ENCODE measurements around the gene C11orf87. TPM values are rescaled to one million over a fixed set of nuclear protein-coding genes. Genes with fewer than 3 reads are reported as not detected.

The C11orf87 gene
- total and polyA plus RNA-seq, 2 donors (not counting 1 experiment from before 2014, with no cell fraction given) = not detected

DNA sequence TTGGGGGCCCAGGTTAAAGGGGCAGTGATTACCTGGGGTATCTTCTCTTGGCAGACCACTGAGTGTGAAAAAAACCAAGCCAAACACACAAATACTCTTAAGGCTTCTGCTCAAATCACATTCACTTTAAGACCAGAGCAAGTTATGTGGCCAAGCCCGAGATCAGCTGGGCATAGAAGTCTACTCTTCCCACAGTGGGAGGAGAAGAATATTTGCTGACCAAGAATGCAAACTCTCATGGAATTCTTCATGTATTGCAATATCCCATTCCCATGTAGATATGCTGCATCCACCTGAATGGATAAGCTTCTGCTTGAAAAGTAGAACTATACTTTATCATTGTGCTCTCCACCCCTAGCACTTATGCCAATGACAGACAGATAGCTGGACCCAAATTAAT, 37.1 kb upstream of the C11orf87 start:
- POLR2A ChIA-PET = no interaction called here
- Histone ChIP-seq H3K4me2 (replicated peaks; ENCODE audit: low read depth, low read length, poor library complexity, severe bottlenecking) (no peak overlapping the region), H3K79me2 (ENCODE audit: control insufficient read depth, insufficient read depth, low read length) (no peaks in the 10 kb centered on the region), H3K9ac (ENCODE audit: low read length) (no peak overlapping the region), H3K4me1 (ENCODE audit: control insufficient read depth in 2 of 2, insufficient read depth in 2 of 2, low read length in 2 of 2) (no peaks in the 10 kb centered on the region), H3K27me3 (replicated peaks in 1 of 4; ENCODE audit: control extremely low read depth in 1 of 4, control insufficient read depth in 3 of 4, insufficient read depth in 4 of 4, low read length in 3 of 4) (no peaks in the 10 kb centered on the region), H3K27ac (ENCODE audit: low read length in 2 of 2) (no peak overlapping the region), H2AFZ (ENCODE audit: insufficient read depth, low read depth, low read length, poor library complexity, severe bottlenecking) (no peak overlapping the region), H3K36me3 (replicated peaks in 1 of 2; ENCODE audit: control extremely low read depth in 1 of 2, control insufficient read depth in 1 of 2, extremely low read depth in 1 of 2, insufficient read depth in 2 of 2, low read length in 1 of 2) (no peaks in the 10 kb centered on the region), H4K20me1 (ENCODE audit: control insufficient read depth, insufficient read depth, low read length, poor library complexity, severe bottlenecking) (no peaks in the 10 kb centered on the region), H3K9me3 (ENCODE audit: control extremely low read depth in 1 of 3, control insufficient read depth in 2 of 3, insufficient read depth in 1 of 3, low read length in 2 of 3) (no peaks in the 10 kb centered on the region), H3K4me3 (ENCODE audit: control extremely low read depth in 1 of 5, extremely low read depth in 1 of 5, insufficient read depth in 1 of 5, low read depth in 2 of 5, low read length in 4 of 5) (no peak overlapping the region)
- no peak overlapping the region for H3K27ac Mint-ChIP-seq
- no CpG with 5 or more reads among the region's 1 CpG for WGBS (ENCODE audit: insufficient coverage)
- ATAC-seq (ENCODE audit: low read depth) (no peak), DNase-seq (no peak)
- no peaks in the 10 kb centered on the region for H3K4me1 Mint-ChIP-seq
- H3K9me3 Mint-ChIP-seq (ENCODE audit: insufficient read depth) = no peaks in the 10 kb centered on the region
- no peak for TF ChIP-seq EZH2 (IDR thresholded peaks at IDR 0.05; ENCODE audit: borderline replicate concordance, insufficient read depth, low read depth, low read length, poor library complexity, severe bottlenecking)
- TF ChIP-seq, protein P1, sequence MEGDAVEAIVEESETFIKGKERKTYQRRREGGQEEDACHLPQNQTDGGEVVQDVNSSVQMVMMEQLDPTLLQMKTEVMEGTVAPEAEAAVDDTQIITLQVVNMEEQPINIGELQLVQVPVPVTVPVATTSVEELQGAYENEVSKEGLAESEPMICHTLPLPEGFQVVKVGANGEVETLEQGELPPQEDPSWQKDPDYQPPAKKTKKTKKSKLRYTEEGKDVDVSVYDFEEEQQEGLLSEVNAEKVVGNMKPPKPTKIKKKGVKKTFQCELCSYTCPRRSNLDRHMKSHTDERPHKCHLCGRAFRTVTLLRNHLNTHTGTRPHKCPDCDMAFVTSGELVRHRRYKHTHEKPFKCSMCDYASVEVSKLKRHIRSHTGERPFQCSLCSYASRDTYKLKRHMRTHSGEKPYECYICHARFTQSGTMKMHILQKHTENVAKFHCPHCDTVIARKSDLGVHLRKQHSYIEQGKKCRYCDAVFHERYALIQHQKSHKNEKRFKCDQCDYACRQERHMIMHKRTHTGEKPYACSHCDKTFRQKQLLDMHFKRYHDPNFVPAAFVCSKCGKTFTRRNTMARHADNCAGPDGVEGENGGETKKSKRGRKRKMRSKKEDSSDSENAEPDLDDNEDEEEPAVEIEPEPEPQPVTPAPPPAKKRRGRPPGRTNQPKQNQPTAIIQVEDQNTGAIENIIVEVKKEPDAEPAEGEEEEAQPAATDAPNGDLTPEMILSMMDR (IDR thresholded peaks at IDR 0.05) = no peak
- CTCF ChIA-PET = no interaction called here
- H3K27me3 Mint-ChIP-seq = no peaks in the 10 kb centered on the region
- H3K4me3 Mint-ChIP-seq = no peak overlapping the region
- intact Hi-C loops (cut with micrococcal nuclease) = no loop called here

- ATAC-seq (ENCODE audit: low read depth) (no peak), DNase-seq (no peak)
- TF ChIP-seq, protein P1 (IDR thresholded peaks at IDR 0.05) = no peak
- TF ChIP-seq EZH2 (IDR thresholded peaks at IDR 0.05; ENCODE audit: borderline replicate concordance, insufficient read depth, low read depth, low read length, poor library complexity, severe bottlenecking) = no peak
- no peak overlapping the region for H3K4me3 Mint-ChIP-seq
- H3K27ac Mint-ChIP-seq = no peak overlapping the region
- H3K27me3 Mint-ChIP-seq = no peaks in the 10 kb centered on the region
- H3K4me1 Mint-ChIP-seq = no peaks in the 10 kb centered on the region
- H3K79me2 ChIP-seq (ENCODE audit: control insufficient read depth, insufficient read depth, low read length) = no peaks in the 10 kb centered on the region
- H4K20me1 ChIP-seq (ENCODE audit: control insufficient read depth, insufficient read depth, low read length, poor library complexity, severe bottlenecking) = no peaks in the 10 kb centered on the region
- POLR2A ChIA-PET = no interaction called here
- H3K9me3 ChIP-seq (ENCODE audit: control extremely low read depth in 1 of 3, control insufficient read depth in 2 of 3, insufficient read depth in 1 of 3, low read length in 2 of 3) = peaks cover 0 to 2% (median 0%) of the 10 kb centered on the region in 3 donors
- intact Hi-C loops (cut with micrococcal nuclease) = no loop called here
- H3K4me3 ChIP-seq (ENCODE audit: control extremely low read depth in 1 of 5, extremely low read depth in 1 of 5, insufficient read depth in 1 of 5, low read depth in 2 of 5, low read length in 4 of 5) = no peak overlapping the region
- no peak overlapping the region for H3K27ac ChIP-seq (ENCODE audit: low read length in 2 of 2)
- no peaks in the 10 kb centered on the region for H3K27me3 ChIP-seq (replicated peaks in 1 of 4; ENCODE audit: control extremely low read depth in 1 of 4, control insufficient read depth in 3 of 4, insufficient read depth in 4 of 4, low read length in 3 of 4)
- peaks cover 2% of the 10 kb centered on the region for H3K9me3 Mint-ChIP-seq (ENCODE audit: insufficient read depth)
- no peaks in the 10 kb centered on the region for H3K36me3 ChIP-seq (replicated peaks in 1 of 2; ENCODE audit: control extremely low read depth in 1 of 2, control insufficient read depth in 1 of 2, extremely low read depth in 1 of 2, insufficient read depth in 2 of 2, low read length in 1 of 2)
- no peak overlapping the region for H3K4me2 ChIP-seq (replicated peaks; ENCODE audit: low read depth, low read length, poor library complexity, severe bottlenecking)
- H2AFZ ChIP-seq (ENCODE audit: insufficient read depth, low read depth, low read length, poor library complexity, severe bottlenecking) = no peak overlapping the region
- 50% methylated on average over 1 of the region's 3 CpGs for WGBS (ENCODE audit: insufficient coverage)
- CTCF ChIA-PET = no interaction called here
- H3K9ac ChIP-seq (ENCODE audit: low read length) = no peak overlapping the region
- H3K4me1 ChIP-seq (ENCODE audit: control insufficient read depth in 2 of 2, insufficient read depth in 2 of 2, low read length in 2 of 2) = no peaks in the 10 kb centered on the region
Measured at GRCh38 chr11:109388982-109389381, 33.0 kb upstream of the C11orf87 start.
